Endothelial cell of umbilical vein (primary cell): Measurements from ENCODE around the gene TAS1R2. TPM values are rescaled to one million over a fixed set of nuclear protein-coding genes. Genes with fewer than 3 reads are reported as not detected.

ENCODE experiments used
- BruUV-seq: library from RNA; stranded (reverse); fragments of 400-500 nt; replicated peaks from 2 replicates; lab custom pipeline; 2021; lab: Mats Ljungman, UMichigan
- CTCF ChIA-PET: fragments of 300-600, 350-600 bp; sonication (Branson Sonifier 250); formaldehyde crosslinking; loops from one replicate; lab custom pipeline; 2021; ENCODE audit warnings: antibody characterized with exemption, inconsistent platforms; lab: Charles Lee
- POLR2A ChIA-PET: fragments of 300-600, 350-600 bp; sonication (Branson Sonifier 250); formaldehyde crosslinking; loops from one replicate; lab custom pipeline; 2021; ENCODE audit warnings: antibody characterized with exemption, inconsistent platforms; lab: Charles Lee
- DNase-seq: peaks from one replicate; pipeline ENCODE4 v3.0.0-alpha.2; 2011; ENCODE audit warnings: low read depth, low spot score
- FAIRE-seq: peaks from 2 replicates; lab custom pipeline; 2011; peaks lifted over from hg19 to GRCh38; lab: Jason Lieb, UNC
- H2AFZ ChIP-seq: 2 replicates; pipeline ENCODE4 v1.6.0; 2012; ENCODE audit warnings: low read depth, low read length, control low read depth, inconsistent platforms
- H3K27ac ChIP-seq: 2 replicates; pipeline ENCODE4 v1.5.1; 2011; ENCODE audit warnings: low read depth, mild to moderate bottlenecking, control low read depth, low read length, moderate library complexity; ENCODE audit not compliant: insufficient read depth
- H3K27me3 ChIP-seq, 2 experiments: 2 replicates each; pipeline versions ENCODE4 v1.6.0 to v1.6.1; 2011; ENCODE audit warnings: low read length in 2 of 2, mixed read lengths in 1 of 2; ENCODE audit not compliant: control insufficient read depth in 2 of 2, insufficient read depth in 2 of 2
- H3K36me3 ChIP-seq, 2 experiments: 2 replicates in 1 of 2; 3 replicates in 1 of 2; pipeline ENCODE4 v1.5.1; 2011; ENCODE audit warnings: low read length in 2 of 2, mild to moderate bottlenecking in 1 of 2, moderate library complexity in 1 of 2; ENCODE audit not compliant: control insufficient read depth in 2 of 2, insufficient read depth in 2 of 2; ENCODE audit errors: extremely low read depth in 1 of 2
- H3K4me1 ChIP-seq: 3 replicates; pipeline ENCODE4 v1.5.1; 2011; ENCODE audit warnings: mild to moderate bottlenecking, low read length; ENCODE audit not compliant: control insufficient read depth, insufficient read depth; ENCODE audit errors: extremely low read depth
- H3K4me2 ChIP-seq: 2 replicates; pipeline ENCODE4 v1.6.1; 2011; ENCODE audit warnings: low read length, control low read depth, mixed read lengths; ENCODE audit not compliant: insufficient read depth
- H3K4me3 ChIP-seq, 3 experiments: fragments of 200-600 bp in 1 of 3; sonication (generic), shearing (Covaris generic) in 1 of 3; replicated peaks in 1 of 3; 2 replicates each; pipeline ENCODE4 v1.5.1; 2011 to 2016; ENCODE audit warnings: control low read depth in 3 of 3, low read length in 3 of 3, mild to moderate bottlenecking in 2 of 3, inconsistent platforms in 1 of 3, low read depth in 1 of 3, moderate library complexity in 1 of 3; ENCODE audit not compliant: insufficient read depth in 1 of 3
- H3K79me2 ChIP-seq: 2 replicates; pipeline ENCODE4 v1.6.0; 2012; ENCODE audit warnings: low read length, inconsistent platforms; ENCODE audit not compliant: control insufficient read depth, insufficient read depth
- H3K9ac ChIP-seq: replicated peaks from 2 replicates; pipeline ENCODE3; 2011; ENCODE audit warnings: low read length, control low read depth; ENCODE audit not compliant: insufficient read depth; ENCODE audit errors: extremely low read depth
- H3K9me1 ChIP-seq: replicated peaks from 3 replicates; pipeline ENCODE4 v1.6.0; 2011; ENCODE audit warnings: mild to moderate bottlenecking, low read length; ENCODE audit not compliant: control insufficient read depth, insufficient read depth; ENCODE audit errors: extremely low read depth
- H3K9me3 ChIP-seq: replicated peaks from 2 replicates; pipeline ENCODE4 v1.5.1; 2012; ENCODE audit warnings: low read length, inconsistent platforms; ENCODE audit not compliant: control insufficient read depth, insufficient read depth
- H4K20me1 ChIP-seq: replicated peaks from 2 replicates; pipeline ENCODE3; 2011; ENCODE audit warnings: mild to moderate bottlenecking, low read length; ENCODE audit not compliant: control insufficient read depth, insufficient read depth; ENCODE audit errors: extremely low read depth
- CTCF ChIP-seq, 2 donors: IDR thresholded peaks; 1 replicate in 1 of 2; 2 replicates in 1 of 2; pipeline ENCODE4 v1.5.1; 2011; ENCODE audit warnings: low read length in 2 of 2, mild to moderate bottlenecking in 2 of 2, moderate library complexity in 2 of 2, control low read depth in 1 of 2, inconsistent platforms in 1 of 2, low read depth in 1 of 2; ENCODE audit not compliant: insufficient read depth in 1 of 2; ENCODE audit errors: extremely low read depth in 1 of 2
- EZH2 ChIP-seq: IDR thresholded peaks from 2 replicates; pipeline ENCODE4 v1.6.1; 2012; ENCODE audit warnings: borderline replicate concordance, low read depth, mild to moderate bottlenecking, moderate library complexity, low read length, inconsistent platforms; ENCODE audit not compliant: severe bottlenecking
- FOS ChIP-seq: IDR thresholded peaks from 2 replicates; pipeline ENCODE4 v1.6.1; 2011; ENCODE audit warnings: mild to moderate bottlenecking, low read length, moderate library complexity, borderline replicate concordance; ENCODE audit not compliant: insufficient read depth
- GATA2 ChIP-seq: IDR thresholded peaks from 2 replicates; pipeline ENCODE4 v1.7.0; 2011; ENCODE audit warnings: low read depth, mild to moderate bottlenecking, moderate library complexity, mixed read lengths, low read length; ENCODE audit not compliant: insufficient read length, insufficient read depth
- JUN ChIP-seq: IDR thresholded peaks from 2 replicates; pipeline ENCODE4 v1.6.1; 2011; ENCODE audit warnings: borderline replicate concordance, low read depth; ENCODE audit not compliant: insufficient read length, insufficient read depth
- MAX ChIP-seq: IDR thresholded peaks from 2 replicates; pipeline ENCODE4 v1.6.1; 2011; ENCODE audit not compliant: insufficient read depth, insufficient read length
- MYC ChIP-seq: IDR thresholded peaks from one replicate; pipeline ENCODE4 v1.6.1; 2011; ENCODE audit warnings: mild to moderate bottlenecking, low read depth, low read length
- POLR2A ChIP-seq: IDR thresholded peaks from 2 replicates; pipeline ENCODE4 v1.6.1; 2012; ENCODE audit warnings: low read depth, mild to moderate bottlenecking, control low read depth, low read length
- POLR2AphosphoS5 ChIP-seq: IDR thresholded peaks from 2 replicates; pipeline ENCODE4 v1.6.1; 2012; ENCODE audit warnings: low read depth, mild to moderate bottlenecking, control low read depth, low read length, moderate library complexity; ENCODE audit not compliant: insufficient read depth
- dilution Hi-C: fragments of 300-500 bp; cut with MboI; formaldehyde crosslinking; loops from one replicate; pipeline ENCODE4 v1.15.0; 2019; ENCODE audit warnings: low sequenced_read_pairs; ENCODE audit not compliant: extremely low pct_ligation_motif_present
- intact Hi-C: fragments of 100-400 bp; cut with micrococcal nuclease; formaldehyde crosslinking; loops from one replicate; pipeline ENCODE4 v1.10.0; 2022
- polyA plus RNA-seq, 4 experiments: library from polyadenylated mRNA; depleted of rRNA in 3 of 4; stranded (reverse) in 3 of 4; unstranded in 1 of 4; fragments of >200 nt; gene quantifications; 2 replicates each; pipeline versions ENCODE4 v1.2.1 to v1.2.3, GENCODE V29; 2011 to 2012; ENCODE audit warnings: missing spikeins in 1 of 4
- total RNA-seq: library from RNA; stranded (reverse); gene quantifications from 2 replicates; pipeline ENCODE4 v1.2.3, GENCODE V29; 2021

TAS1R2 gene
- total and polyA plus RNA-seq, 2 donors (not counting 3 experiments of a cell fraction or from before 2014, with no cell fraction given) = not detected

GRCh38 chr1:18877282-18877681 is 17.8 kb upstream of the TAS1R2 start:
- FAIRE-seq = no peak
- Histone ChIP-seq H3K4me2 (no peak overlapping the region), H3K4me1 (no peaks in the 10 kb centered on the region), H4K20me1 (no peaks in the 10 kb centered on the region), H3K79me2 (no peaks in the 10 kb centered on the region), H3K9me1 (no peaks in the 10 kb centered on the region), H3K9me3 (no peaks in the 10 kb centered on the region), H2AFZ (no peak overlapping the region), H3K27ac (no peak overlapping the region), H3K27me3 (no peaks in the 10 kb centered on the region), H3K9ac (no peak overlapping the region), H3K36me3 (peaks cover 0 to 4% of the 10 kb centered on the region in 2 experiments), H3K4me3 (no peak overlapping the region)
- no peak for DNase-seq
- no TSS peak for BruUV-seq
- dilution Hi-C loops (no loop called here), intact Hi-C loops (loop anchor here (10.0 kb wide), 1 partner anchor 1212 kb away; no protein-coding TSS in a partner anchor)
- ChIA-PET CTCF (interaction anchor here (1.7 to 7.2 kb wide), 2 partner anchors 281 to 295 kb away, joined by 3 to 127 read pairs; no protein-coding TSS in a partner anchor), POLR2A (no interaction called here)
- TF ChIP-seq POLR2A (no peak), JUN (no peak), GATA2 (no peak), MYC (no peak), CTCF (IDR thresholded peaks at IDR 0.05; ENCODE audit: extremely low read depth in 1 of 2, insufficient read depth in 1 of 2, low read depth in 1 of 2, low read length in 2 of 2) (no peak), FOS (no peak), MAX (no peak), POLR2AphosphoS5 (no peak), EZH2 (no peak)
